Activated T-cell treated with anti-CD3 and anti-CD28 coated beads, Interleukin-2, amount 50 U/mL, for 4 hours (primary cell): Measurements from ENCODE around the gene SUV39H1. TPM values are rescaled to one million over a fixed set of nuclear protein-coding genes. Genes with fewer than 3 reads are reported as not detected.
"Not testable (repeated sequence)": the region's sequence is repeated elsewhere in the genome, so short reads cannot be mapped to it uniquely, and the experiment has no call there.

Experiments used
- ATAC-seq, 2 donors: fragments of 200-7000 bp; cut with Tn5 transposase; one replicate each; pipeline ENCODE4 v1.10.0; 2021
- DNase-seq: peaks from one replicate; pipeline ENCODE4 v3.0.0-alpha.2; 2020
- H3K27me3 Mint-ChIP-seq: one replicate; pipeline ENCODE4 v1.8.0; 2021; ENCODE audit warnings: low read depth, mixed read lengths
- H3K36me3 Mint-ChIP-seq: one replicate; pipeline ENCODE4 v1.8.0; 2022; ENCODE audit warnings: mixed read lengths; ENCODE audit not compliant: insufficient read depth
- H3K4me1 Mint-ChIP-seq: one replicate; pipeline ENCODE4 v1.8.0; 2021; ENCODE audit warnings: low read depth, mixed read lengths
- H3K4me3 Mint-ChIP-seq: one replicate; pipeline ENCODE4 v1.8.0; 2021; ENCODE audit warnings: mild to moderate bottlenecking, moderate library complexity, mixed read lengths
- H3K9me3 Mint-ChIP-seq: one replicate; pipeline ENCODE4 v1.8.0; 2021; ENCODE audit warnings: mixed read lengths
- total RNA-seq, 3 donors: library from RNA; stranded (reverse); gene quantifications; one replicate each; pipeline ENCODE4 v1.2.1, GENCODE V29; 2021

The SUV39H1 gene
- 10 to 100 TPM; 21.2 to 25.5 (median 23.2) TPM for total RNA-seq

DNA sequence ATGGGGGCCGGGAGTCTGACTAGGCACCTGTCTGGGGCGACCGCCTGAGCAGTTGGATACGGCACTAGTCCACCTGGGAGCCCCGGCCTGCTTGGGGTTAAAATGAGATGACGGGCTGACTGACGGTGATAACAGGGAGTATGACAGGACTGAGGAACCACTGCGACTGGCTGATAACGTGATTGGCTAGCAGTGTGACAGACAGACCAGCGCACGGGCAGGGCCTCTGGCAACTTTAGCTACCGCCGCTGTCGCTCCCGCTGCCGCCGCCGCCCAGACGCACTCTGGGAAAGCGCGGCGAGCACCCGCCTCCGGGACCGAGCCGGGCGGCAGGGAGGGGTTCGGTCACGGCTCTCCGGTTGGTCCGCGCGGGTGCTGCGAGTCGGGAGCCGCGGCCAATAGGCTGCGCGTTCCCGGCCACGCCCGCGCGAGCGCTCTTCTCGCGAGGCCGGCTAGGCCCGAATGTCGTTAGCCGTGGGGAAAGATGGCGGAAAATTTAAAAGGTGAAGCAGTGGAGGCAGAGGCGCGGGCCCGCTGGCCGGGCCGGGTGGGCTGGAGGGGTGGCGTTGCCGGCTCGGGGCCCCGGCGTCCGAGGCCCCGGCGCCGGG is at the start of gene SUV39H1:
Gene SUV39H1, plus strand, starts transcription at position 434 of the 608 bp plus-strand sequence. Its CDS starts 51 bp downstream, at position 485.
- H3K27me3 Mint-ChIP-seq: no peaks in the 10 kb centered on the region
- H3K4me1 Mint-ChIP-seq: peaks cover 26% of the 10 kb centered on the region
- peak within 1 kb of the TSS; percentile 88 for H3K4me3 Mint-ChIP-seq
- no peaks in the 10 kb centered on the region for H3K9me3 Mint-ChIP-seq
- H3K36me3 Mint-ChIP-seq: peaks cover 6% of the 10 kb centered on the region
- ATAC-seq: peak; percentile 95 to 97
- peak; percentile 71 for DNase-seq

DNA sequence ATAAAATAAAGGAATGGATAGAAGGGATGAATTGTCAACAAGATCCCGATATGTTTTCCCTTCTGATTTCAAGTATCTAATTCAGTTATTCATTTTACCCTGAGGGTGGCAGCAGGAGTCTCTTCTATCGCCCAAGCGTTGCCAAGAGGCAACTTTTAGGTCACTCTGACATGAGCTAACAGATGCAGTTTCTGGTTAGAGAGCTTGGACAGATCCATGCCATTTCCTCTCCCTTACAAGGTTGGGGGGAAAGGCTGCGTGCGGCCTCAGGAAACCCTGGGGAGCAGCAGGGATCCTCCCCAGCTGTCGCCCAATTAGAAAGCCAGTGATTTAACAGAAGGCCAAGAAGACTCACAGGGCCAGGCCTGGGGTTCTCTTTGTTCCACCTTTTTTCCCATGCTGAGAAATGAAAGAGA is 48.2 kb upstream of the SUV39H1 start:
- Mint-ChIP-seq H3K9me3 (no peaks in the 10 kb centered on the region), H3K4me1 (peaks cover 3% of the 10 kb centered on the region)
- peak; percentile 43 to 52 for ATAC-seq

GRCh38 chrX:48649102-48649501 is 47.4 kb upstream of the SUV39H1 start:
- H3K9me3 Mint-ChIP-seq: no peaks in the 10 kb centered on the region
- H3K27me3 Mint-ChIP-seq: no peaks in the 10 kb centered on the region
- ATAC-seq: no peak
- H3K4me1 Mint-ChIP-seq: peaks cover 3% of the 10 kb centered on the region
- no peaks in the 10 kb centered on the region for H3K36me3 Mint-ChIP-seq
- DNase-seq: no peak
- H3K4me3 Mint-ChIP-seq: no peak overlapping the region

More for the DNA sequence above, 48.2 kb upstream of the SUV39H1 start:
- Mint-ChIP-seq H3K27me3 (no peaks in the 10 kb centered on the region), H3K36me3 (no peaks in the 10 kb centered on the region), H3K4me3 (no peak overlapping the region)
- DNase-seq: peak; percentile 9

- ATAC-seq: peak in 1 of 2 donors; percentile 25
- H3K9me3 Mint-ChIP-seq, DNase-seq, H3K4me1 Mint-ChIP-seq, H3K27me3 Mint-ChIP-seq, H3K36me3 Mint-ChIP-seq, H3K4me3 Mint-ChIP-seq: not testable (repeated sequence)
These were observed 44.4 kb upstream of the SUV39H1 start for GRCh38 chrX:48652055-48652579.

GRCh38 chrX:48654746-48655145 is 41.8 kb upstream of the SUV39H1 start:
- not testable (repeated sequence) for H3K36me3 Mint-ChIP-seq, H3K9me3 Mint-ChIP-seq, H3K4me3 Mint-ChIP-seq, H3K4me1 Mint-ChIP-seq, DNase-seq, H3K27me3 Mint-ChIP-seq, ATAC-seq

- H3K4me3 Mint-ChIP-seq, H3K27me3 Mint-ChIP-seq, ATAC-seq, H3K36me3 Mint-ChIP-seq, H3K9me3 Mint-ChIP-seq, DNase-seq, H3K4me1 Mint-ChIP-seq: not testable (repeated sequence)
These were observed 36.8 kb upstream of the SUV39H1 start for GRCh38 chrX:48659686-48660085.

- Mint-ChIP-seq H3K4me3 (no peak overlapping the region), H3K9me3 (no peaks in the 10 kb centered on the region), H3K27me3 (no peaks in the 10 kb centered on the region), H3K36me3 (no peaks in the 10 kb centered on the region), H3K4me1 (peaks cover 9% of the 10 kb centered on the region)
- DNase-seq (no peak), ATAC-seq (peak in 1 of 2 donors; percentile 18)
These were observed 33.3 kb upstream of the SUV39H1 start for GRCh38 chrX:48663241-48663640.

- Mint-ChIP-seq H3K4me1 (peaks cover 9% of the 10 kb centered on the region), H3K4me3 (no peak overlapping the region), H3K36me3 (no peaks in the 10 kb centered on the region), H3K27me3 (no peaks in the 10 kb centered on the region), H3K9me3 (no peaks in the 10 kb centered on the region)
- no peak for DNase-seq
- ATAC-seq: no peak
These were observed 32.4 kb upstream of the SUV39H1 start for GRCh38 chrX:48664156-48664555.

GRCh38 chrX:48665991-48666390 is 30.5 kb upstream of the SUV39H1 start:
- Mint-ChIP-seq H3K4me1 (peaks cover 5% of the 10 kb centered on the region), H3K27me3 (no peaks in the 10 kb centered on the region), H3K4me3 (no peak overlapping the region), H3K36me3 (no peaks in the 10 kb centered on the region), H3K9me3 (no peaks in the 10 kb centered on the region)
- DNase-seq: no peak
- no peak for ATAC-seq

DNA sequence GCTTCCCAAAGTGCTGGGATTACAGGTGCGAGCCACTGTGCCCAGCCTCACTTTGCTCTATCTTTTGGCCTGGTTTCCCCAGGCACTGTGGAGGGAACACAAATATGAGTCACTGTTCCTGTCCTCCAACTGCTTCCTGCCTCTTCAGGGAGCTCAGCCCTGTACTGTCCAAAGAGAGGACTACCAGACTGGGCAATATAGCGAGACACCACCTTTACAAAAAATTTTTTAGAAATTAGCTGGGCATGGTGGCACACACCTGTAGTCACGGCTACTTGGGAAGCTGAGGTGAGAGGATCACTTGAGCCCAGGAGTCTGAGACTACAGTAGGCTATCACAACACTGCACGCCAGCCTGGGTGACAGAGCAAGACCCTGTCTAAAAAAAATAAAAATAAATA is 29.9 kb upstream of the SUV39H1 start:
- Mint-ChIP-seq H3K4me1 (no peaks in the 10 kb centered on the region), H3K4me3 (no peak overlapping the region), H3K36me3 (no peaks in the 10 kb centered on the region), H3K27me3 (no peaks in the 10 kb centered on the region), H3K9me3 (no peaks in the 10 kb centered on the region)
- ATAC-seq: no peak
- no peak for DNase-seq

GRCh38 chrX:48667509-48667908 is 29.0 kb upstream of the SUV39H1 start:
- no peaks in the 10 kb centered on the region for H3K4me1 Mint-ChIP-seq
- H3K9me3 Mint-ChIP-seq: no peaks in the 10 kb centered on the region
- ATAC-seq: no peak
- H3K36me3 Mint-ChIP-seq: no peaks in the 10 kb centered on the region
- no peak for DNase-seq
- H3K4me3 Mint-ChIP-seq: no peak overlapping the region
- no peaks in the 10 kb centered on the region for H3K27me3 Mint-ChIP-seq

GRCh38 chrX:48668187-48668586 is 28.3 kb upstream of the SUV39H1 start:
- DNase-seq, ATAC-seq, H3K9me3 Mint-ChIP-seq, H3K4me3 Mint-ChIP-seq, H3K4me1 Mint-ChIP-seq, H3K27me3 Mint-ChIP-seq, H3K36me3 Mint-ChIP-seq: not testable (repeated sequence)

DNA sequence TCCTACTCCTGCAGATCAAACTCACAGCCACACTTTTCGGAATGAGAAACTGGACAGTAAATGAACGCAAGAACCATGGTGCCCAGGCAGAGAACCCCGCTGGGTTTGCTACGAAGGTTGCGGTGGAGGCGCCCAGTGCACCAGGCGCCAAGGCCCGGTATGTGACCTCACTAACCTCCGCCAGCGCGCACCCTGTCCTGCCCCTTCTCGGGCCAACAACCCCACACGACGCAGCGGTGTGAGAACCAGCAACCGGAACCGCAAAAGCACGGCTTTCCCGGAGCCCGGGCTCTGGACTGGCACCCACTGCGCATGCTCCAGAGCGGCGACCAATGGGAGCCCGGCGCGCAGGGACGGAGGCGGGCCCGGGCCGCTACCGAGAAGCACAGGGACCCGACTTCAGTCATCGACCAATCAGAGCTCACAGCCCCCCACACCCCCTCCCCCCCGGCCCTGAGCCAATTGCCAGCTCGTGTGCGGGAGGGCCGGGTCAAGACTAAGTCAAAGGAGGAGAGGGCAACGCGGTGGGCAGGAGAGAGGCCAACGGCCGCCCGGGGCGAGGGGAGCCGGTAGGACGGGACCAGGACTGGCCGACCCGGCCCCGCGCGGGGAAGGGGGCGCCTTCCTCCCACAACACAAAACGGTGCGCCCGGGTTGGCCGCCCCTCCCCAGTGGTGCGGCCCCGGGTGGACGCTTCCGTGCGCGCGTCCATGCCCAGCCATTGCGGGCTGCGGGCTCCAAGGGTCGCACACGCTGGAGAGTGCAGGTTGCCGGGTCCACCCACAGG is 20.2 kb upstream of the SUV39H1 start:
- Mint-ChIP-seq H3K4me1 (peaks cover 17% of the 10 kb centered on the region), H3K27me3 (no peaks in the 10 kb centered on the region), H3K9me3 (no peaks in the 10 kb centered on the region), H3K36me3 (no peaks in the 10 kb centered on the region), H3K4me3 (peak overlapping the region; percentile 89)
- peak; percentile 83 for DNase-seq
- peak; percentile 94 to 97 for ATAC-seq

GRCh38 chrX:48676893-48677270 is 19.7 kb upstream of the SUV39H1 start:
- Mint-ChIP-seq H3K4me1 (peaks cover 17% of the 10 kb centered on the region), H3K36me3 (no peaks in the 10 kb centered on the region), H3K4me3 (peak overlapping the region; percentile 89), H3K9me3 (no peaks in the 10 kb centered on the region), H3K27me3 (no peaks in the 10 kb centered on the region)
- DNase-seq: no peak
- ATAC-seq: peak; percentile 10 to 25

GRCh38 chrX:48677516-48677915 is 19.0 kb upstream of the SUV39H1 start:
- Mint-ChIP-seq H3K36me3 (no peaks in the 10 kb centered on the region), H3K4me1 (peaks cover 22% of the 10 kb centered on the region), H3K4me3 (peak overlapping the region; percentile 89), H3K9me3 (no peaks in the 10 kb centered on the region), H3K27me3 (no peaks in the 10 kb centered on the region)
- no peak for ATAC-seq
- DNase-seq: no peak
